ENCODE data around the gene CLASP1. TPM values are rescaled to one million over a fixed set of nuclear protein-coding genes. Genes with fewer than 3 reads are reported as not detected.

The CLASP1 gene
- polyA plus RNA-seq, 1 donor (not counting 4 experiments of a cell fraction or from before 2014, with no cell fraction given): 16.7 TPM

DNA sequence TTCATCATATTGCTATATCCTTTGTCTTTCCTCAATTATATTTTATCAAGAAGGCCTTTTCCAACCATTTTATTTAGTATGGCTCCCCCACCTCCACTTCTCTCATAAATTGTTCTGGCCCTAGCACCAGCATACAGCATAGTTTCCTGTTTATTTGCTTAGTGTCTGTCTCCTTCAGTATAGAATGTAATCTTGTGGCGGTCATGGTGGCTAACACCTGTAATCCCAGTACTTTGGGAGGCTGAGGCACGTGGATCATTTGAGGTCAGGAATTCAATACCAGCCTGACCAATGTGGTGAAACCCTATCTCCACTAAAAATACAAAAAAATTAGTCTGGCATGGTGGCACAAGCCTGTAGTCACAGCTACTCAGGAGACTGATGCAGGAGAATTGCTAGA lies 39.6 kb upstream of the CLASP1 start:
- H3K9me1 ChIP-seq (ENCODE audit: control insufficient read depth, extremely low read depth, insufficient read depth, low read length): no peaks in the 10 kb centered on the region
- FAIRE-seq (no peak), DNase-seq (ENCODE audit: low read depth, low spot score) (no peak)
- H3K36me3 ChIP-seq (ENCODE audit: control insufficient read depth in 2 of 2, extremely low read depth in 1 of 2, insufficient read depth in 2 of 2, low read length in 2 of 2): no peaks in the 10 kb centered on the region
- no peaks in the 10 kb centered on the region for H3K79me2 ChIP-seq (ENCODE audit: control insufficient read depth, insufficient read depth, low read length)
- H2AFZ ChIP-seq (ENCODE audit: control insufficient read depth, low read length): no peak overlapping the region
- dilution Hi-C loops (cut with MboI; ENCODE audit: extremely low pct_ligation_motif_present, low sequenced_read_pairs): no loop called here
- no peak overlapping the region for H3K4me3 ChIP-seq (ENCODE audit: control insufficient read depth in 2 of 3, extremely low read depth in 1 of 3, insufficient read depth in 2 of 3, low read depth in 1 of 3, low read length in 3 of 3)
- TF ChIP-seq, protein P1, sequence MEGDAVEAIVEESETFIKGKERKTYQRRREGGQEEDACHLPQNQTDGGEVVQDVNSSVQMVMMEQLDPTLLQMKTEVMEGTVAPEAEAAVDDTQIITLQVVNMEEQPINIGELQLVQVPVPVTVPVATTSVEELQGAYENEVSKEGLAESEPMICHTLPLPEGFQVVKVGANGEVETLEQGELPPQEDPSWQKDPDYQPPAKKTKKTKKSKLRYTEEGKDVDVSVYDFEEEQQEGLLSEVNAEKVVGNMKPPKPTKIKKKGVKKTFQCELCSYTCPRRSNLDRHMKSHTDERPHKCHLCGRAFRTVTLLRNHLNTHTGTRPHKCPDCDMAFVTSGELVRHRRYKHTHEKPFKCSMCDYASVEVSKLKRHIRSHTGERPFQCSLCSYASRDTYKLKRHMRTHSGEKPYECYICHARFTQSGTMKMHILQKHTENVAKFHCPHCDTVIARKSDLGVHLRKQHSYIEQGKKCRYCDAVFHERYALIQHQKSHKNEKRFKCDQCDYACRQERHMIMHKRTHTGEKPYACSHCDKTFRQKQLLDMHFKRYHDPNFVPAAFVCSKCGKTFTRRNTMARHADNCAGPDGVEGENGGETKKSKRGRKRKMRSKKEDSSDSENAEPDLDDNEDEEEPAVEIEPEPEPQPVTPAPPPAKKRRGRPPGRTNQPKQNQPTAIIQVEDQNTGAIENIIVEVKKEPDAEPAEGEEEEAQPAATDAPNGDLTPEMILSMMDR (optimal IDR thresholded peaks at IDR 0.05 in 1 of 3, IDR thresholded peaks at IDR 0.05 in 1 of 3, conservative IDR thresholded peaks at IDR 0.05 in 1 of 3; ENCODE audit: extremely low read depth in 1 of 3, insufficient read depth in 2 of 3, low read length in 3 of 3): no peak
- TF ChIP-seq EZH2 (IDR thresholded peaks at IDR 0.05; ENCODE audit: low read length): no peak
- no peak overlapping the region for H3K9ac ChIP-seq (ENCODE audit: control insufficient read depth, extremely low read depth, insufficient read depth, low read length)
- H3K27me3 ChIP-seq (ENCODE audit: control insufficient read depth, extremely low read depth, insufficient read depth, low read length): no peaks in the 10 kb centered on the region
- H3K9me3 ChIP-seq (ENCODE audit: control insufficient read depth, low read depth, low read length): peaks cover 2% of the 10 kb centered on the region
- no peak overlapping the region for H3K4me2 ChIP-seq (ENCODE audit: control insufficient read depth, extremely low read depth, insufficient read depth, low read depth, low read length)
- no peaks in the 10 kb centered on the region for H3K4me1 ChIP-seq (ENCODE audit: control insufficient read depth, extremely low read depth, insufficient read depth, low read length)
- no peaks in the 10 kb centered on the region for H4K20me1 ChIP-seq (ENCODE audit: control insufficient read depth, extremely low read depth, insufficient read depth, low read length)
- H3K27ac ChIP-seq (ENCODE audit: control insufficient read depth, insufficient read depth, low read length): no peak overlapping the region

DNA sequence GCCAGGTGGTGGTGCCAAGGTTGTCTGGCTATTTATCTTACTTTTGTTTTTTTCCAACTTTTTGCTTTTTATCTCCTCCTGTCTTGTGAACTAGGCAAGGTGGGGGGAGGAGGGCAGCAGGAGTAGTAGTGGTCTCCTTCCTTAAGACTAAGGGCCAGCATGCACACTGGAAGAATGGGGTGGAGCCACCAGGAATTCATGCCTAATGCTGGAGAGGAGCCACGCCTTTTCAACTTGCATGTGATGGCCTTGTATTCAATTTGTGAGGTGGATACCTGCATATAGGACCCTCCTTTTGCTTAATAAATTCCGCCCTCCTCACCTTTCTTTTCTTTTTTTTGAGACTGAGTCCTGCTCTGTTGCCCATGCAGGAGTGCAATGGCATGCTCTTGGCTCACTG lies 37.6 kb upstream of the CLASP1 start:
- DNase-seq (ENCODE audit: low read depth, low spot score) (no peak), FAIRE-seq (no peak)
- TF ChIP-seq, protein P1 (optimal IDR thresholded peaks at IDR 0.05 in 1 of 3, IDR thresholded peaks at IDR 0.05 in 1 of 3, conservative IDR thresholded peaks at IDR 0.05 in 1 of 3; ENCODE audit: extremely low read depth in 1 of 3, insufficient read depth in 2 of 3, low read length in 3 of 3): no peak
- TF ChIP-seq EZH2 (IDR thresholded peaks at IDR 0.05; ENCODE audit: low read length): no peak
- Histone ChIP-seq H3K9me3 (ENCODE audit: control insufficient read depth, low read depth, low read length) (peaks cover 11% of the 10 kb centered on the region), H3K27ac (ENCODE audit: control insufficient read depth, insufficient read depth, low read length) (no peak overlapping the region), H3K4me1 (ENCODE audit: control insufficient read depth, extremely low read depth, insufficient read depth, low read length) (no peaks in the 10 kb centered on the region), H3K36me3 (ENCODE audit: control insufficient read depth in 2 of 2, extremely low read depth in 1 of 2, insufficient read depth in 2 of 2, low read length in 2 of 2) (no peaks in the 10 kb centered on the region), H3K4me3 (ENCODE audit: control insufficient read depth in 2 of 3, extremely low read depth in 1 of 3, insufficient read depth in 2 of 3, low read depth in 1 of 3, low read length in 3 of 3) (no peak overlapping the region), H3K9me1 (ENCODE audit: control insufficient read depth, extremely low read depth, insufficient read depth, low read length) (no peaks in the 10 kb centered on the region), H2AFZ (ENCODE audit: control insufficient read depth, low read length) (no peak overlapping the region), H3K27me3 (ENCODE audit: control insufficient read depth, extremely low read depth, insufficient read depth, low read length) (no peaks in the 10 kb centered on the region), H3K9ac (ENCODE audit: control insufficient read depth, extremely low read depth, insufficient read depth, low read length) (no peak overlapping the region), H4K20me1 (ENCODE audit: control insufficient read depth, extremely low read depth, insufficient read depth, low read length) (no peaks in the 10 kb centered on the region), H3K4me2 (ENCODE audit: control insufficient read depth, extremely low read depth, insufficient read depth, low read depth, low read length) (no peak overlapping the region), H3K79me2 (ENCODE audit: control insufficient read depth, insufficient read depth, low read length) (no peaks in the 10 kb centered on the region)
- dilution Hi-C loops (cut with MboI; ENCODE audit: extremely low pct_ligation_motif_present, low sequenced_read_pairs): no loop called here

Data from keratinocyte (primary cell).